NB4 (cell line): Measurements from ENCODE around the gene NAA35.

ENCODE experiments used
- CTCF ChIP-seq: IDR thresholded peaks from one replicate; pipeline ENCODE4 v1.5.1; 2012; ENCODE audit warnings: low read depth, low read length
- POLR2A ChIP-seq: IDR thresholded peaks from 2 replicates; pipeline ENCODE4 v1.6.1; 2011; ENCODE audit warnings: mild to moderate bottlenecking; ENCODE audit not compliant: insufficient read length; ENCODE audit errors: extremely low read depth

DNA sequence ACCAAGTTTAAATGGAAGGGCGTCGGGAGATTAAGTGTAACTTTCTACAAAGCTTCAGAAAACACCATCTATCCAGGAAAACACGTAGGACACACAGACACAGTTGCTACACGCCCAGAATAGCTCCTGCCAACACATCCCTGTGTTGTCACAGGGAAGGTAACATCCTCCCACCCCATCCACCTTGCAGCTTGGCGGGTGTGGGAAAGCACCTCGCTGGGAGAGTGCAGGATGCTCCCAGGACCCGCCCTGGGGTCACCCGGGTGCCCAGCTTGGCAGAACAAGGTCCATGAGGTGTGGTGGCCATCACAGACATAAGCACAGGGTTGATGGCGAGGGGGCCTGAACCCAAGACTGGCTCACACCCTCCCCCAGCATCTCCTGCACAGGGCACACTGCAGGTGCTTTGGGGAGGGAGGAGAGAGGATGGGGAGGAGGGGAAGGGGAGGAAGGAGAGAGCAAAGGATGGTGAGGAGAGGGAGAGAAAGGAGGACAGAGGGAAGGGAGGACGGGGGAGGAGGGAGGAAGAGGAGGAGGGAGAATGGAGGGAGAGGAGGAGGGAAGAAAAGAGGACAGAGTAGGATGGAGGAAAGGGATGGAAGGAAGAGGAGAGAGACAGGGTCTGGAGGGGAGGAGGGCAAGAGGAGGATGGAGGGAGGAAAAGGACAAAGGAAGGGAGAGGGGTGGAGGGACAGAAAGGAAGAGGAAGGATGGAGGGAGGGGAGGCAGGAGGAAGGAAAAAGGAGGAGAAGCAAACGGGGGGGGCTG is 121.2 kb downstream of the NAA35 start:
- TF ChIP-seq POLR2A (no peak), CTCF (no peak)
